RPMI8226 (cell line): Measurements from ENCODE around the gene SYNPO.

ENCODE experiments used
- DNase-seq: peaks from one replicate; pipeline ENCODE4 v3.0.0-alpha.2; 2015

The SYNPO gene

DNA sequence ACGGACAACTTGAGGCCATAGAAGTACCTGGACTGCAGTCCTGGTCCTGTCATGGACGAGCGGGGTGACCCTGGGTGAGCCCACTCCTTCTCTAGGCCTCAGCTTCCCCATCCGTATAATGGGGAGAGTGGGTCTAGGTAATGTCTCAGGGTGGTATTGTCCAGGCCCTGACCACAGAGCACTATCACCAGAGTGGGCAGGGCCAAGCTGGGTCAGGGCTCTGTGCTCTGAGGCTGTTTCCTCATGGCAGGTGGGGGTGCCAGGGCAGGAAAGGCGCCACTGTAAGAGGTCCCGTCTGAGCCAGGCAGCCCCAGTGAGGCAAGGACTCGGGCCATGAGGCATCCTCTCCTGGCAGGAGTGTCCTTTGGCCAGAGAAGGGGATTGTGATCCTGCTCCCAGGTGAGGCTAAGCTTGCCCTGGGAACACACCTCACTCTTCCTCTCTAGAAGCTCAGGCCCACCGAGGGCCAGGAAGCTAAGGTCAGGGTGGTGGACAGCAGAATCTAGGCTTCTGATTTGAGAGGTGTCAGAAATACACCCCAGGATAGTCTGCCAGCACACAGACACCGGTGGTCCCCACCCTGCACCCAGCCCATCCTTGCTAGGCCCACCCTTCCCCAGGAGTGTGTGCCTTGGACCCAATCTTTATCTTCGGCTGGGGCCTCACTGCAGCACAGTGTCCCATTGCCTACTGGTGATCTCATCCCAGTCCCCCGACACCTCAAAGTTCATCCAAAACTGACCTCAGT lies 19.1 kb downstream of the SYNPO start:
- DNase-seq: no peak

DNA sequence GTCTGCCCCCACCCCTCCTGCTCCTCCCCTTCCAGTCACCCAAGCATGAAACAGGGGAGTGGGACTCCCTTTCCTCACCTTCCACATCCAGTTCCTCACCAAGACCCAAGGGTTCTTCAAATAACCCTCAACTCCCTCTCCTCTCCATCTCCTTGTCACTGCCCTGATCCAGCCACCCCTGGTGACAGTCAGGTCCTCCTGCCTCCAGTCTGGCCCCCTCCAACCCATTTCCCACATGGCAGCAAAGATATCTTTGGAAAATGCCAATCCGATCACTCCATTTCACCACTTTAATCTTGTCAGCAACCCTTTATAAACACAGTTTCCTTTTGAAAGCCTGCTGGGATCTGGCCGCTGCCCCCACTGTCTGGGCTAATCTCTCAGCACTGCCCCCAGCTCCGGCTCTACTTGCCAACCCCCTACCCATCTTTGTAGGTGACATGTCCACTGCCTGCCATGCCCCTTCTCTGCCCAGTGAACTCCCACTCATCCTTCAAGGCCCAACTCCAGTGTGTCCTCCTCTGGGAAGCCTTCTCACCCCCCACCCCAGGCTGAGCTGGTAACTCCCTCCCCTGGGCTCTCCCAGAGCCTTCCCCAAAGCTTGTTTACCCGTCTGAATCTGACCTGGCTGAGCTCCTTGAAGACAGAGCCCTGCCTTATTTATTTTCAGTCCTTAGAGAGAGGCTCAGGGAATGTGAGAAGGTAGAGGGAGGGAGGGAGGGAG lies 19.8 kb downstream of the SYNPO start:
- no peak for DNase-seq

DNA sequence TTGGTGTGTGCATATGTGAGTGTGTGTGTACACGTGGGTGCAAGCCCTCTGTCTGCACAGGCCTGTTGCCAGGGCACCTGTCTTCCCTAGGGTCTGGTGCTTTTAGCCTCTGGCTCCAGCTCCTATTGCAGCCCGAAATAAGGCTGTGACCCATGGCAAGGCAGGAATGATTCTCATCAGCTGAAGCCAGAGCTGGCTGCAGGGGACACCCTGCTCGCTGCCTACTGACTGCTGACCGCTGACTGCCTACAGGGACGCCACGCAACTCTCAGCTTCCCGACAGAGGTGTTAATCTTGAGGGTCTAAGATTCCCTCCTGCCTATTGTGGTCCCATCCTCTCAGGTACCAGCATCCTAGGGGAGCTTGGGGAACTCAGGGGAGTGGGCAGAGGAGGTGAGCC lies 20.6 kb downstream of the SYNPO start, which contains the start of gene MYOZ3:
Gene MYOZ3, plus strand, starts transcription at position 166 of the 400 bp plus-strand sequence. CDS start 1,691 bp downstream, outside the sequence.
- no peak for DNase-seq

DNA sequence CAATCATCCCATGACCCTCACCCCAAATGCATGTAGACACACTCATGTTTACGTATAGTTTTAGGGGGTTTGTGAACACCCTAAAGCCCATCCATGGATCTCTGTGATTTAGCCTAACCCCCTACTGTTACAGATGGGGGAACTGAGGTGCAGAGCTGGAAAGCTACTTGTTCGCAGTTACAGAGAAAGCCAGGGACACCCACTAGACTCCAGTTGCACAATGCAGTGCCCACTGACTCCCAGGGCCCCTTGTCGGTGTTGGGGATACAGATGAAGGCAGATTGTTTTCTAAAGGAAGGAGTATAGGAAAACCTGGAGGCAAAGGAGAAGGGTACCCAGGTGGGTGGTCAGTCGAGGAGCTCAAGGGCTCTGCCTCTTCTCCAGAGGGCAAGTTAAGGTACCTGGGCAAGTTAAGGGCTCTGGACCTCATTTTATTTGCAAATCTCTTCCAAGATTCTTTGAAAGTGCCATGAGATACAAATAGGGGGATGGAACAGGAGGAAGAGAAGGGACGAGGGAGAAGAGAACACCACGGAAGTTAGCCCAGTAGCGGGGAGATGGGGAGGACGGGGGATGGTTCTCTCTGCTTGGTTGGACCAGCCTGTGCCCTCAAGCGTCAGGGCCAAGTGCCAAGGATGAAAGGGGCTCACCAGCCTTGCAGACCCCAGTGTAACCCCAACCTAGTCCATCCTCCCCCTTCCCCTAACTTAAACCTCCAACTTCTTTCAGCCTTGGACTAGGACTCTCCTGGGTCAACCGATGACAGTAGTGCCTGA lies 21.5 kb downstream of the SYNPO start:
- no peak for DNase-seq

DNA sequence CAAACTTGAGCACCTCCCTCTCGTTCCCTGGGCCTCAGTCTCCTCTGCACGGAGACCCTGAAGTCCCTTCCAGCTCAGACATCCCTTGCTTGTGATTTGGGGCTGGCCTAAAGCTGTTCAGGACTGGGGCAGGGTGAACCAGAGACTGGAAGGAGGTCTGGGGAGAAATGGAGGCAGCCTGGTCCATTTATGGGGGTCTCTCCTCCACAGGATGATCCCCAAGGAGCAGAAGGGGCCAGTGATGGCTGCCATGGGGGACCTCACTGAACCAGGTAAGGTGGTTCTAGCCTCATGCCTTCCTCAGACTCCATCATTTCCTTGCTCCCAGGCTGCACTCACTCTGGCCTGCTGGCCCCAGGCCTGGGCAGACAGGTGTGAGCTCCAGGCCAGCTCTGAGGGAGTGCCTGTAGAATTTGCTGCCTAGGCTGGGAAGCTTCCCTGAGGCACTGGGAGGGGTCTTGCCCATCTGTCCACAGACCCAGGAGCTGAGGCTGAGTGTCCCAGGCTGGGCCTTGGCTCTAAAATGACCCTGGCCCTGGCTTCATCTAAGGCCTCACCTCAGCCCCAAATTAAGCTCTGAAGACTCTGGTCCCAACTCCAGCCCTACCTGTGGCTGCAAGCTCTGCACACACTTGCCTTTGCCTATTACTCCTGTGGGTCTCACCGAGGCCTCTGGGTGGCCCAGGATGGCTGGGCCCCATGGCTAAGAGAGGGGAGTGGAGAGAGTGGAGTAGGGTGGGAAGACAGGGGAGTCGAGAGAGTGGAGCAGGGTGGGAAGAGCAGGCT lies 22.5 kb downstream of the SYNPO start:
- no peak for DNase-seq

DNA sequence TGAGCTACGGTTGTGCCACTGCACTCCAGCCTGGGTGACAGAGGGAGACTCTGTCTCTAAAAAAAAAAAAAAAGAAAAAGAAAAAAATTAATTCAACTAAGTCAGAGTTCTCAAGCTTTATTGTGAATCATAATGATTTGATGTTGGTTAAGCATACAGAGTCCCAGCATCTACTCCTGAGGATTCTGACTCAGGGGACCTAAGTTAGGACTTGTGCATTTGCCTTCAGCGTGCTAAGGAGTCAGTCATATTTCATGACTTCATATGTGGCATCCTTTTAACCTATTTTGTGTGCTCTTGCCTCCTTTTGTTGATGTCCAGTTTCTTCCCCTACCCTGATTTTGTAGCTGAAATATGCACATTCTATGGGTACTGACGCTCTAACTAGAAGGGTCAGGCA lies 23.5 kb downstream of the SYNPO start:
- no peak for DNase-seq

DNA sequence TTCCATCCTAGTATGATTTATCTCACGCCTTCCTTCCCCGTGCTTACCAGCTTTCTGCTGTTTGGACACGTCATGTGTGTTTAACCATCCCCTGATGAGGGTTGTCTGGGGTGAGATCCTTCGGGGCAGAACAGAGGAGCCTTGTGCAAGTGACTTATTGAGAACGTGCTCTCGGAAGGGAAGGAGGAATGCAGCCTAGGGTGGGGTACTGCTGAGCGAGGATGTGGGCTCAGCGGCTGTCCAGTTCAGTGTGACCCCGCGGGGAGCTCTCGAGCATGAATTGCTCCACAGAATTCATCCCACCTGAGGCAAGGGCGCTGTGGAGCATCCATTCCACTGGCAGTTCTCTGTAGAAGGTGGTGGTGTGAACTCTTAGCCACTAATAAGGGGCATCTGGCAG lies 24.6 kb downstream of the SYNPO start:
- no peak for DNase-seq

DNA sequence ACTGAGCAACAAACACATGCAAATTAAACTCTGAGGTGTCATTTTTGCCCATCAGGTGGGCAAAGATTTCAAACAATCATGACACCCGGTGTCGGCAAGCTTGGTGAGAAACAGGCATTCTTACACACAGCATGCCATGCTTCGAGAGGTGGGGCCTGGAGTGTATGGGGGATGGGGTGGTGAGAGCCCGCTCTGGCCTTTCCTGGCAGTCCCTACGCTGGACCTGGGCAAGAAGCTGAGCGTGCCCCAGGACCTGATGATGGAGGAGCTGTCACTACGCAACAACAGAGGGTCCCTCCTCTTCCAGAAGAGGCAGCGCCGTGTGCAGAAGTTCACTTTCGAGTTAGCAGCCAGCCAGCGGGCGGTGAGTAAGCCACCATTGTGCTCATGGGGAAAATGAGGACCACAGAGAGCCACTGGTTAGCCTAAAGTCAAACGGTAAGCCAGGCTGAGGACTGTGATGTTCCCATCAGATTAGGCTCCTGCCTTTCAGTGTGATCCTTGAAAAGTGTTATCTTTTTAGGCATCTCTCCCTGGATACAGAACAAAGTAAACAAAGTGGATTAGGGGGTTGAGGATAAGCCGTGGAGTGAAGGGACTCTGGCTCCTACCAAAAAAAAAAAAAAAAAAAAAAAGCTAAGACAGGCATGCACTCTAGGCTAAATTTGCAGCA lies 30.0 kb downstream of the SYNPO start:
- DNase-seq: no peak

DNA sequence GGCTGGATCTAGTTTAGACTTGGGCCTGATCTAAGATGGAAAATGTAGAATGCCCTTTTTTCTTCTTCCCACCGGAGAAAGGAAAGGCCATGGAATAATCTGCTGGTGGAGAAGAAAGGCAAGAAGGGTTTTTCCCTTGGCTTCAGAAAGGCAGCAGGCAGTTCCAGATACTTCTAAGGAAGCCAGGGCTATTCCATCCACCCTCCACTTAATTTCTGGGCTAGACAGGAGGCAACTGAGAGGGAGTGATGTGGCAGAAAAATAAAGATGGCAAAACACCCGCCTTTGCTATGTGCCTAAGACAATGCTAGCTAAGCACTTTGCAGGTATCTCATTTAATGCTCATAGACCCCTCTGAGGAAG lies 30.5 kb downstream of the SYNPO start:
- DNase-seq: no peak

DNA sequence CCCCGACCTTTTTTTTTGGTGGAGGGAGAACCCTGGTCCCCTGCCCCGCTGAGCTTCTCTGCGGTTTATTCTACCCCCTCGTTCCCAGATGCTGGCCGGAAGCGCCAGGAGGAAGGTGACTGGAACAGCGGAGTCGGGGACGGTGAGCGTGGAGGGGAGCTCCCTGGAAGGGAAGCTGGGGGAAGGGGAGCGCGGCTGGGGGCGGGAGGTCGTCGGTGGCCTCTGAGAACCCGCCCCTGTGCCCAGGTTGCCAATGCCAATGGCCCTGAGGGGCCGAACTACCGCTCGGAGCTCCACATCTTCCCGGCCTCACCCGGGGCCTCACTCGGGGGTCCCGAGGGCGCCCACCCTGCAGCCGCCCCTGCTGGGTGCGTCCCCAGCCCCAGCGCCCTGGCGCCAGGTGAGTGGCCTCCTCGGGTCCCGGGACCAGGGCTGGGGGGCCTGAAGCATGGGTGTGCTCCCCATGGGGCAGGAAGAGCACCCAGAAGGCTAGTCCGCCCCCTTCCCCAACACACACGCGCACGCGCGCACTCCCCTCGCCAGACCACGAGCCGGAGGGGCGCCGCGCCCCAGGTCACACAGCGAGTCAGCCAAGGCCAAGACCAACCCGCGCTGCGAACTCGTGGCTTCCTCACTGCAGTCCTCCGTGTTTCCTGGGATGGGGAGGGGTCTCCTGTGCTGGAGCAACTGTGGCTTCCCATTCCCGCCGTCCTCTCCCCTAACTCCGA lies 31.2 kb downstream of the SYNPO start:
- no peak for DNase-seq

DNA sequence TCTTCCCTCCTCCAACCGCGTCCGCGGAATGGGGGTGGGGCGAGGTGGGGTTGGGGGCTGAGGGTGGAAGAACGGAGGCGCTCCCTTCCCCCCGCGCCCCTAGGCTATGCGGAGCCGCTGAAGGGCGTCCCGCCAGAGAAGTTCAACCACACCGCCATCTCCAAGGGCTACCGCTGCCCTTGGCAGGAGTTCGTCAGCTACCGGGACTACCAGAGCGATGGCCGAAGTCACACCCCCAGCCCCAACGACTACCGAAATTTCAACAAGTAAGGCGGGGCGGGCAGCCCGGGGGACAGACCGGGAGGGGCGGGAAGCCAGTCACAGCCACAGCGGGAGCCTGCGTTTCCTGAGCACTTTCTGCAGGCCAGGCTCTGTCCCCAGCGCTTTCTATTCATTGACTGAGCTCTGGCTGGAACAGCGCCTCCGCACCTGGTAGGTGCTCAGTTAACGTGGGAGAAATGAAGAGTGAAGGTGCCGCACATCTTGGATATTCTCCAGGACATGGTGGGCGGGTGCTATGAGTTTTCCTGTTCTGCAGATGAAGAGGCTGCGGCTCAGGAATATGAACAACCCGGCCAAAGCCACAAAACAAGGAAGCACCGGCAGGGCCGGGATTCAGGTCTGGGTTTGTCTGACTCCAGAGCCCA lies 31.9 kb downstream of the SYNPO start:
- peak; percentile 33 for DNase-seq

DNA sequence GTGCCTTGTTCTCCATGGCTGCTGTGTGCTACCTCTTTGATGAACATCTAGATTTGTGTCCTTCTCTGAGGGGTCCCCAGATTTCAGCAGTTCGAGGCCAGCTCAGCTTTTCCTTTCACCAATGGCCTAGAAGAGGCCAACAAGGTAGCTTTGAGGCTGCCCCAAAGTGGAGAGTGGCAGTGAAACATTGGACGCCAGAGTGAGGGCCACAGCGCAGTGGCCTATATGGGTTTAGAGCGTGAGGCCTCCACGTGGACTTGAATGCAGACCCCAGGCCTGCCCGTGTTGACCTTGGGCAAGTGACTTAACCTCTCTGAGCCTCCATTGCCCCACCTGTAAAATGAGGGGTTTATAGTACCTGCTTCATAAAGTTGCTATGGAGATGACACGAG lies 32.4 kb downstream of the SYNPO start:
- DNase-seq: no peak

DNA sequence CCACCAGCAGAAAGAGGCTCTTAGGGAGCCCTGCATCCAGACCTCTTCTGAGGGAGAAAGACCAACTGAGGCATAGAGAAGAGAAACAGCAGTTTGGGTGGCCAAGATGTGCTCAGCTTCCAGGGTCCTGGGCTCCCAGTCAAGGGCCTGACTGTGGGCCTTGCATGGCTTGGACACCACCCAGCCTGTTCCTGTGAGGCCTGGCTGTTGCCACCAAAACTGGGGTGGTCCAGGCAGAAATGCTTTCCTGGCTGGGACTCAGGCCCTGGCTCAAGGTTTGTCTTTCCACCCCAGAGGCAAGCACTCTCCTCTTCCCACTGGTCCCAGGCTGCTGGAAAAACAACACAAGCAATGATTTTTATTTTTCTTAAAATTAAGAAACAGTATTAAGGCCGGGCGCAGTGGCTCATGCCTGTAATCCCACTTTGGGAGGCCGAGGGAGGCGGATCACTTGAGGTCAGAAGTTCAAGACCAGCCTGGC lies 33.9 kb downstream of the SYNPO start:
- DNase-seq: no peak

DNA sequence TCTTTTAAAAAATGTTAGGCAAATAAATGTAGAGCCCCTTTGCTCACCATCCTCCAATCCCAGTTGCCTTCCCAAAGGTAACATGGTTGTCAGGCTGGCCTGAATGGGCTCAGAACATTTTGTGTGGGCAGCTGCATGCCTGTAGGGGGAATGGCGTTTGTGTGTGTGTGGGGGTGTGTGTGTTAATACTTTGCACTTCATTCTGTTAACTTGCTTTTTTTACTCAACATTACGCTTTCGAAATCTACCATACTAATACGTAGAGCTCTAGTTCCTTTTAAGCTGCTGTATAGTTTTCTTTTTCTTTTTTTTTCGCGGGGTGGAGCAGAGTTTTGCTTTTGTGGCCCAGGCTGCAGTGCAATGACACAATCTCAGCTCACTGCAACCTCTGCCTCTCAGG lies 34.6 kb downstream of the SYNPO start:
- DNase-seq: no peak

DNA sequence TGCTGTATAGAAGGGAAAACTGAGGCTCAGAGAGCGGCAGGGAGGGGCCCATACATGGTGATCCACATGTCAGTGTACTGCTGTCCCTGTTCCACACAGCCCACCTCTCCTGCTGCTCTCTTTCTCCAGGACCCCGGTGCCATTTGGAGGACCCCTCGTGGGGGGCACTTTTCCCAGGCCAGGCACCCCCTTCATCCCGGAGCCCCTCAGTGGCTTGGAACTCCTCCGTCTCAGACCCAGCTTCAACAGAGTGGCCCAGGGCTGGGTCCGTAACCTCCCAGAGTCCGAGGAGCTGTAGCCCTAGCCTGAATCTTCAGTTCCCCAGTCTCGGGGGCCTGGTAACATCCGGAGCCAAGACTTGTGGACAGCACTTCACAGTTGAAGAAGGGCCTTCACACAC lies 36.1 kb downstream of the SYNPO start:
- no peak for DNase-seq

DNA sequence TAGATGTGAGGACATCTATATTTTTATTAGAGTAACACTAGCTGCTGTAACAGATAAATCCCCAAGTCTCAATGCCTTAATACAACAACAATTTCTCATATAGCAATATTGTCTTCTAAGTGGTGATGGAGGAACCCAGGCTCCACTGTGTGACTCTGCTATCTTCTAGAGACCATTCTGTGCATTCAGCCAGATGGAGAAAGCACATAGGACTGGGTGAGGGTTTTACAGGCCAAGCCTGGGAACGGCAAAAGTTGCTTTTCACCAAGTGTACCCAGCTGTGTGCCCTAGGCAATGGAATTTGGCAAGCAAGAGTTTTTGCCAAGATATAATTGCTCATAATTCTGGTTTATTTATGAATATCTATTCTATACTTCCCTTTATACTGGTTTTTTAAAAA lies 48.7 kb downstream of the SYNPO start:
- DNase-seq: no peak

DNA sequence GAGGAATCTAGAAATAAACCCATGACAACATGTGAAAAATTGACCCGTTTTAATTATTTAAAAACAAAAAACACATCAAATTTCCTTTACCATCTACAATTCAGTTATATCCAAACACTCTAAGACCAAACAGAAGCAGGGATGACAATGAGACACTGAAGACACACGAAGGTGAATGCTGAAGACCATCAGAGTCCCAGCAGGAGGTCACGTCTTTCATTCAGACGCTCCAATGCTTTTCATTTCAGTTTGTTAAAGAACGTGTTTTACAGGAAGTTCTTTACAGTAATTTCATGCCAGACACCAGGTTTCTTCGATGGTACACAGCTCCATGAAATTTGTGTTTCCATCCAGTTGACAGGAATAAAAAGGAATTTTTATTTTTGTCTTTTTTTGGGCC lies 50.3 kb downstream of the SYNPO start:
- no peak for DNase-seq

DNA sequence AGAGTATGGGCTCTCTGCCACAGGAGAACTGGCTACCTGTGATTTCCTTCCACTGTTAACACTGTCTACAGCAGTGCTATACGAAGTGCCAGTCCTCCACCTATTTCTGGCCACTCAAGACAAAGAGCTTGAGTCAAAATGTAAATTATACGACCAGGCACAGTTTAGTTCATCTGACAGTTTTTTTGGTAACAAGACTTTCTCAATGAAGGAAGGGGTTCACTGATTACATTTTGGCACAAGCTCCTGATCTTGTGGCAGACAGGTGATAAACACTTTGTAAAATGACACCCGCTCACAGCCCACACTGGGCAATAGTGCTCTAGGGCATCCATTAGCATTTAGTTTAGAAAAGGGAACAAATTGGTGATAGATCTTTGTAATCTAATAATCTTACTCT lies 51.8 kb downstream of the SYNPO start:
- DNase-seq: no peak

DNA sequence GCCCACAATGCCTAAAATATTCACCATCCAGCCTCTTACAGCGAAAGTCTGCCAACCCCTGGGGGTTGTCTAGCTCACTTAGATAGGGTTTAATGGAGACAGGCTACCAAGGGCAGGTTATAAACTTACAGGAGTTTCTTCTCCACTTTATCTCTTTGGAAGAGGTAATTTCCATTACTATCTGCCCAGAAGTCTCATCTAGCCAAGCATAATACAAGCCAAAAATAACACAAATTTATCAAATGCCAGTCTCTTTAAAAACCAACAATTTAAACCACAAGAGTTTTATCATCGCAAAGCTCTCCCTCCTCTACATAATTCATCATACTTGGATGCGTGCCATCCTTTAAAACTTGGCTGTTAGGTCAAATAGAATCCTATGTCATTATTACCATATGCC lies 54.2 kb downstream of the SYNPO start:
- no peak for DNase-seq

DNA sequence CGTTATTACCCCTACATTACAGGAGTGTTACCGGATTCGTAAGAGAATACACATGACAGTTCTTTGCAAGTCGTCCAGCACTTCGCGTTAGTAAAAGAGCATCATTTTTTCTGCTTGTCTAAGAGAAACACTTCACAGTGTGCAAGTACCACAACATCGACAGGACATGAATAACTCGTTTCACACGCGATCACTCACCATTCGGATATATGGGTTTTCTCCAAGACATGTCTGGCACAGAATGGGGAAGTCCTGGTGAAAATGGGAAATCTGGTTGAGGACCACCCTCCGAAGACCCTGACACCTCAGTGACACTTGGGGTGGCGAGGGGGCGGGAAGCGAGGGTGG lies 59.8 kb downstream of the SYNPO start:
- DNase-seq: no peak
